MM.1S (cell line): ENCODE measurements around the gene SEPSECS.

Experiments
- EZH2 ChIP-seq: fragments of 300-600 bp; sonication (generic); optimal IDR thresholded peaks from 2 replicates; pipeline ENCODE3; 2017; ENCODE audit warnings: low read depth, mild to moderate bottlenecking, antibody characterized with exemption, low read length, mixed read lengths
- TF ChIP-seq, protein P1 (sequence below): fragments of 300-600 bp; sonication (generic); IDR thresholded peaks from 2 replicates; pipeline ENCODE4 v1.5.1; 2016; ENCODE audit warnings: antibody characterized with exemption, low read length, mixed read lengths

DNA sequence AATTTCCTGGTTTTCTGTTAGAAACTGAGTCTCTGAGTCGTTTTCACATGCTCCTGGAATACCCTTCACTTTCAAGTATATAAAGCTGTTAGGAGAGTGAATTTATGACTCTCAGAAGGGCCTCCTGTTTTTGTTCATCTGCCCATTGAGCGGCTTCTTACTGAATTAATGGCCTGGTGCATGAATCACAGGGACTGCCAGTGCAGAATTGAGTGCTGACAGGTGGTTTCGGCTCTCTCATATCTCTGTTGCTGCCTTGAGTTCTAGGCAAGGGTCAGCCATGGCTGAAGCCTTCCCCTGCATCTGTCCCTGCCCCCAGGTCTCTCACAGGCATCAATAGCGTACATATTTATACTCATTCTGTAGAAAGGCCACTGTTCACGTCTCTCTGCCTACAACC lies 22.7 kb upstream of the SEPSECS start:
- TF ChIP-seq, protein P1, sequence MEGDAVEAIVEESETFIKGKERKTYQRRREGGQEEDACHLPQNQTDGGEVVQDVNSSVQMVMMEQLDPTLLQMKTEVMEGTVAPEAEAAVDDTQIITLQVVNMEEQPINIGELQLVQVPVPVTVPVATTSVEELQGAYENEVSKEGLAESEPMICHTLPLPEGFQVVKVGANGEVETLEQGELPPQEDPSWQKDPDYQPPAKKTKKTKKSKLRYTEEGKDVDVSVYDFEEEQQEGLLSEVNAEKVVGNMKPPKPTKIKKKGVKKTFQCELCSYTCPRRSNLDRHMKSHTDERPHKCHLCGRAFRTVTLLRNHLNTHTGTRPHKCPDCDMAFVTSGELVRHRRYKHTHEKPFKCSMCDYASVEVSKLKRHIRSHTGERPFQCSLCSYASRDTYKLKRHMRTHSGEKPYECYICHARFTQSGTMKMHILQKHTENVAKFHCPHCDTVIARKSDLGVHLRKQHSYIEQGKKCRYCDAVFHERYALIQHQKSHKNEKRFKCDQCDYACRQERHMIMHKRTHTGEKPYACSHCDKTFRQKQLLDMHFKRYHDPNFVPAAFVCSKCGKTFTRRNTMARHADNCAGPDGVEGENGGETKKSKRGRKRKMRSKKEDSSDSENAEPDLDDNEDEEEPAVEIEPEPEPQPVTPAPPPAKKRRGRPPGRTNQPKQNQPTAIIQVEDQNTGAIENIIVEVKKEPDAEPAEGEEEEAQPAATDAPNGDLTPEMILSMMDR, result no peak
- TF ChIP-seq EZH2, result no peak
